ELR (cell line): Measurements from ENCODE around the gene NFAM1.

ENCODE experiments used
- DNase-seq: peaks from one replicate; pipeline ENCODE4 v3.0.0-alpha.2; 2015; ENCODE audit warnings: low read depth

Gene NFAM1

GRCh38 chr22:42358643-42359558, 73.3 kb downstream of the NFAM1 start:
- no peak for DNase-seq

DNA sequence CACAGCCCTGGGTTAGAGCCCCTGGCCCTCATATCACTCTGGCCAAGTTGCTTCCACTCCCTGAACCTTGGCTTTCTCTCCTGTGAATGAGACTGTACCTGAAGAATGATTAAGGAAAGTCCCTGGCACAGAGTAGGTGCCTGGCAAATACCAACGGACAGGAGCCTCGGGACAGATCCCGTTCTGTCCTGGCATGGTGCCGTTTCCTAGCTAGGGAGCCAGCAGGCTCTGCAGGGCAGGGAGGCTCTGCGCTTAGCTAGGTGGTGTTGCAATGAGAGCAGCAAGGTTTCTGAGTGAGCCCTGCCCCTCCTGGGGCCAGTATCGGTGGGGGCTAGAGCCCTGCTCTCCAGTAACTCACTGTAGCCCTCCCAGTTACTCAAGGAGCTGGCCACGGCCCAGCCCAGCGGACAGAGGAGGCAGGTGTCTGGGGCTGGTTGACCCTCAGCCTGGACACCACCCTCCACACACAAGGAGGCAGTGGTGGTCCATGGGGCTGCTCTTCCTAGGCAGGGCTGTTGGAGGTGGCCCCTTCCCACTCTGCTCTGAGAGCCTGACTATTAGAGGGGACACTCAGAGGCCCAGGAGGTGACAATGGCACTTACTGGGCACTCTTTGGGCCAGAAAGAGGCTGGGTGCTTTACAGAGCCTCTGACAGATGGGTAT, 74.4 kb downstream of the NFAM1 start:
- no peak for DNase-seq

DNA sequence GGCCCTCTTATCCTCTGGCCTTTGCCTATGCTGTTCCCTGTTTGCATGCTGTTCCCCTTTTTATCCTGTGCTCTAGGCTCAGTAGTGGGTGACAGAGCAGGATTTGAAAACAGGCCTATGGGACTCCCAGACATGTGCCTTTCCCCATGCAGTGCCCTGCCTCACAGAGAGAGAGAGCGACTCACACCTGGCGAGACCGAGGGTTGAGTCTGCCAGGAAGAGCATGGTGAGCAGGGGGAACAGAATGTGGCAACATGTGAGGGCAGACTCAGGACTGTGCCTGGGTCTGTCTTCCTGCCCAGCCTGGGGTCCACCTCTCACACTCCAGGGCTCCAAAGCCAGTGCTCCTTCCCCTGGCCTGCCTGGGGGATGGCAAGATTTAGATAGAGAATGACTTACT, 75.0 kb downstream of the NFAM1 start:
- DNase-seq: no peak

GRCh38 chr22:42356533-42356932, 75.7 kb downstream of the NFAM1 start:
- DNase-seq: no peak

GRCh38 chr22:42353883-42354727, 78.1 kb downstream of the NFAM1 start:
- DNase-seq: peak; percentile 29

- DNase-seq: no peak
These were observed 81.8 kb downstream of the NFAM1 start for GRCh38 chr22:42350373-42350772.

DNA sequence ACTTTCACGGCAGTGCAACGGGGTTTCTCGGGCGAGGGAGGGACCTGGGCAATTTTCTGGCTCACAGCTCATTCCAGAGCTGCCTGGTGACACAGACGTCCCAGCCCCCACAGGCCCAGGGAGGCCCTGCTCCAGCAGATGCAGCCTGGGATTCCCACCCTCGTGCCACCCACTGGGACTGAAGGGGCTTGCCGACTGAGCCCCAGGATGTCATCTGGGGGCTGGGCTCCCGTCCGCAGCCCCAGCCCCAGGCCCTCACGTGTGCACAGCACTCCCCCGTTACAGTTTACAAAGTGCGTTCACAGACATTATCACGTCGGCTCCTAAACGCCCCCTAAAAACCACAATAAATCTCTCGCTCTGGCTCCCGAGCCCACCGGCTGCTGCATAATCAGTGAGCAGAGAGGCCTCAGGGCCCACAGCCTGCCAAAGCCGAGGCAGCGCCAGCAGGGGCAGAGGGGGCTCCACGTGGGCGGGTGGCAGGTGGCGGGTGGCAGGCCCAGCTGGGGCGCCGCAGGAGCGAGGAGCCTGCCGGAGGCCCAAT, 84.8 kb downstream of the NFAM1 start:
- no peak for DNase-seq

GRCh38 chr22:42346722-42347121, 85.5 kb downstream of the NFAM1 start:
- no peak for DNase-seq

- no peak for DNase-seq
These were observed 86.7 kb downstream of the NFAM1 start for GRCh38 chr22:42345458-42345857.

DNA sequence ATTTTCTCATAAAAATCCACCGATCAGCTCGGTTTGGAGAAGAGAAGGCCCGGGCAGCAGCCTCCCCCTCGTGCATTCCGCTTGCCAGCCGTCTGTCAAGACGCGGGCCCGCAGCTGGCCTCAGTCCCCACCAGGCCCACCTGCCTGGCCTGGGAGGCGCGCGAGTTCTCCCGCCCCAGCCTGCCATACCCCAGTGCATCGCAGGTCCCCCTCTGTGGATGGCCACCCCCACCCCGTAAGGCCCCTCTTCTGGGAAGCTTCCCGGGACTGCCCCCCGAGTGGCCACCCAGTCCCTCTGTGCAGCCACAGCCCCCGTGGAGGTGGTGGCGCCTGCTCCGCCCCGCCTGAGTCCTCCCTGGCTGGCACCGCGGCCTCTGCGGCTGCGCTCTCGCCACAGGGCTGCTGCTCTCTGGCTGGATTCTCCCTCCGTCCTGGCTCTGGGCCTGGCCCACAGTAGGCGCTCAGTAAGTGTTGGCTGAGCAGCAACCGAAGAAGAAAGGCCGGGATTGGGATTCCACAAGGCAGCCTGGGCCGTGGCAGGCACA, 87.8 kb downstream of the NFAM1 start:
- DNase-seq: no peak

- DNase-seq: peak; percentile 21
These were observed 88.6 kb downstream of the NFAM1 start for GRCh38 chr22:42343531-42344081.

GRCh38 chr22:42343121-42343454, 89.1 kb downstream of the NFAM1 start:
- no peak for DNase-seq

GRCh38 chr22:42342426-42343120, 89.6 kb downstream of the NFAM1 start:
- DNase-seq: no peak

- DNase-seq: no peak
These were observed 90.4 kb downstream of the NFAM1 start for GRCh38 chr22:42341779-42342178.

GRCh38 chr22:42340829-42341383, 91.3 kb downstream of the NFAM1 start:
- no peak for DNase-seq

- no peak for DNase-seq
These were observed 92.1 kb downstream of the NFAM1 start for GRCh38 chr22:42340150-42340549.

GRCh38 chr22:42338479-42338878, 93.7 kb downstream of the NFAM1 start:
- DNase-seq: no peak

DNA sequence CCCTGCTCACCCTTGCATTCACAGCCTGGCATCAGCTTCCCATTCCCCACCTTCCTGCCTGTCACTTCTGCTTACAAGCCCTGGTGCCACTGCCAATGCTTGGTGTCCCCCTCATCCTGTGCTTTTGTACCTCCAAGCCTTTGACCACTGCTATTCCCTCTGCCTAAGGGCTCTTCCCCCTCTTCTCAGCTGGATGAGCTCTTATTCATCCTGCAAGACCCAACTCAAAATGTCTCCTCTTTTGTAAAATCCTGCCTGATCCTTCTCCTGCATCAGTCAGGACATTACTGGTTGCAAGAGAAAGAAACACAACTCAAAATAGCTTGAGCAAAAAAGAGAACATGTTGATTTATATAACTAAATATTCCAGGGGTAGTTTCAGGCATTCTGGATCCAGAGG, 94.8 kb downstream of the NFAM1 start:
- DNase-seq: no peak

DNA sequence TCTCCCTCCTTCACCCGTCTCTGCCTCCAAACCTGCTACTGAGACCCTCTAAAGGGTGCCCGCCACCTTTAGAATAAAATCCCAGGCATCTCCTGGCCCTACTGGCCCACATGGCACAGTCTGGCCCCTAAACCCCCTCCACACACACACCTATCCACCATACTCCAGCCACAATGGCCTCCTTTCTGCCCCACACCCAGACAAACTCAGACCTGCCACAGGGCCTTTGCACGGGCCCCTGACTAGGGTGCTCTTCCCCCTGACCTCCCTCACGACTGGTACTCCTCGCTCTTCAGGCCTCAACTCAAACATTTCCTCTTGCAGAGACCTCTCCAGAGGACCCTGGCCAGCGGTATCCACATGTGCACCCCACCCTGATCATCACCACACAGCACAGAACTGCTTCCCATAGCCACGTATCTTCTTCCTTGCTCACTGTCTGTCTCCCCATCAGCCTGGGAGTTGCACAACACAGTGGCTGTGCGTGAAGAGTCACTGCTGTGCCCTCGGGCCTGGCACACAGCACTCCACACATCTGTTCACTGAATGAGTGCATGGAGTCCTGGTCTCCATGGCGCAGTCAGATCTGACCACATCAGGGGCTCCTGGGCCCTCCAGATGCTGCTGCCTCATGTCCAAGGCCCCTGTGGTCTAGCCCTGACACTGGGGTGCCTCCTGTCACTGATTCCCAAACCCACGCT, 95.5 kb downstream of the NFAM1 start:
- peak; percentile 29 for DNase-seq

DNA sequence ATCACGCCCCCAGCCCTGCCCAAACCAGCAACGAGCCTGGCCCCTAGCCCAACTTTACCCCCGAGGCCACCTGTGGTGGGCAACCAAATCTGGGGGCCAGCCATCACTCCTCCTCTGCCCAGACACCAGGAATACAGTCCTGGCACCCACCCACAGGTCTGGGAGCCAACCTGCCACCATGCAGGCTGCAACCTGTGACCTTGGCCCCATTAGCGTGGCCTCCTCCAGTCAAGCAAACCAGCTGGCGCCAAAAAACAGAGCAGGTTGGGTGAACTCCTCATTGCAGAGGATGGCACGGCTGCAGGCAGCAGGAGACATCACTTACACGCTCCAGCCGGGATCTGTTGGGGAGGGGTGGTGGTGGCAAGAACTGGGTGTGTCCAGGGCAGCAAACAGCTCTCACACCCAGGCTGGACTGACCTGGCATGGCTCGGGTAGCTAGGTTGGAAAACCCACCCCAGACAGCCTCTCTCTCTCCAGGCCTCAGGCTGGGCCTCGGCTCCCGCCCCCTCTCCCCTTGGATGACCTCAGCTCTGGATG, 96.3 kb downstream of the NFAM1 start:
- no peak for DNase-seq
